ENCODE results near the gene GOLGA8Q.
"Not testable (repeated sequence)": the region's sequence is repeated elsewhere in the genome, so short reads cannot be mapped to it uniquely, and the experiment has no call there.

Gene GOLGA8Q, protein sequence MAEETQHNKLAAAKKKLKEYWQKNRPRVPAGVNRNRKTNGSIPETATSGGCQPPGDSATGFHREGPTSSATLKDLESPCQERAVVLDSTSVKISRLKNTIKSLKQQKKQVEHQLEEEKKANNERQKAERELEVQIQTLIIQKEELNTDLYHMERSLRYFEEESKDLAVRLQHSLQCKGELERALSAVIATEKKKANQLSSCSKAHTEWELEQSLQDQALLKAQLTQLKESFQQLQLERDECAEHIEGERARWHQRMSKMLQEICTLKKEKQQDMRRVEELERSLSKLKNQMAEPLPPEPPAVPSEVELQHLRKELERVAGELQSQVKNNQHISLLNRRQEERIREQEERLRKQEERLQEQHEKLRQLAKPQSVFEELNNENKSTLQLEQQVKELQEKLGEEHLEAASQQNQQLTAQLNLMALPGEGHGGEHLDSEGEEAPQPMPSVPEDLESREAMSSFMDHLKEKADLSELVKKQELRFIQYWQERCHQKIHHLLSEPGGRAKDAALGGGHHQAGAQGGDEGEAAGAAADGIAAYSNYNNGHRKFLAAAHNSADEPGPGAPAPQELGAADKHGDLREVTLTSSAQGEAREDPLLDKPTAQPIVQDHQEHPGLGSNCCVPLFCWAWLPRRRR

GRCh38 chr15:30551750-30552149, at the start of gene GOLGA8Q:
Gene GOLGA8Q (plus strand): TSS chr15:30552050. CDS start chr15:30552078, 28 bp downstream.
- CTCF ChIA-PET; DNase-seq (ENCODE audit: extremely low spot score); POLR2A ChIA-PET: not testable (repeated sequence)

GRCh38 chr15:30502904-30503781, 48.7 kb upstream of the GOLGA8Q start:
- POLR2A ChIA-PET; CTCF ChIA-PET; DNase-seq (ENCODE audit: extremely low spot score): not testable (repeated sequence)

DNA sequence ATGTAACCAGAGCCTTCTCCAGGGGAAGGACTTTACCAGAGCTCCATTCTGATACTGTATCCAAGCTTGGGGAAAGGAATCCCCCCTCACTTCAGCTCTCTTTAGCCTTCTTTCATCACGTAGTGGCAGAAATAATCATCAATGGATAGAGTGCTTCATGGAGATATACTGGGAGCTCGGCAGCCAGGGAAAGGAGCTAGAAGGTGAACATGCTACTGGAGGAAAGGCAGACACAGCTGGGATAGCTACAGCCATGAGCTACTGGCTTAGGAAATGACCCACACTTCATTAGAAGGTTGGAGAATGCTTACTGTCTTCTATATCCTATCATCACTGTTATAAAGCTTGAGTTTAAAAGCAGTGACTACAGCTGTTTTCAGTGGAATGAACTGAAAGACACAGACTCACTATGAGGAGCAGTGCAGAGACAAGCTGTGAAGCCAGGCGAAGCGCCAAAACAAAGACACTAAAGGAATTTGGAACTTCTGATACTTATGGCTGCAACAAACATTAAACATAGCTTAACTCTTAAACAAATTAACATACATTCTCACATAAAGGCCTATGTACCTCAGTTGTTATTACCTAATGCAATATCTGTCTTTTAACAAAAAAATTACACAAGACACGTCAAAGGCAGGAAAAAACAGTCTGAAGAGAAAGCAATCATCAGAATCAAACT, 47.5 kb upstream of the GOLGA8Q start:
- CTCF ChIA-PET; DNase-seq (ENCODE audit: extremely low spot score); POLR2A ChIA-PET: not testable (repeated sequence)

GRCh38 chr15:30514545-30514944, 37.3 kb upstream of the GOLGA8Q start:
- CTCF ChIA-PET; DNase-seq (ENCODE audit: extremely low spot score); POLR2A ChIA-PET: not testable (repeated sequence)

DNA sequence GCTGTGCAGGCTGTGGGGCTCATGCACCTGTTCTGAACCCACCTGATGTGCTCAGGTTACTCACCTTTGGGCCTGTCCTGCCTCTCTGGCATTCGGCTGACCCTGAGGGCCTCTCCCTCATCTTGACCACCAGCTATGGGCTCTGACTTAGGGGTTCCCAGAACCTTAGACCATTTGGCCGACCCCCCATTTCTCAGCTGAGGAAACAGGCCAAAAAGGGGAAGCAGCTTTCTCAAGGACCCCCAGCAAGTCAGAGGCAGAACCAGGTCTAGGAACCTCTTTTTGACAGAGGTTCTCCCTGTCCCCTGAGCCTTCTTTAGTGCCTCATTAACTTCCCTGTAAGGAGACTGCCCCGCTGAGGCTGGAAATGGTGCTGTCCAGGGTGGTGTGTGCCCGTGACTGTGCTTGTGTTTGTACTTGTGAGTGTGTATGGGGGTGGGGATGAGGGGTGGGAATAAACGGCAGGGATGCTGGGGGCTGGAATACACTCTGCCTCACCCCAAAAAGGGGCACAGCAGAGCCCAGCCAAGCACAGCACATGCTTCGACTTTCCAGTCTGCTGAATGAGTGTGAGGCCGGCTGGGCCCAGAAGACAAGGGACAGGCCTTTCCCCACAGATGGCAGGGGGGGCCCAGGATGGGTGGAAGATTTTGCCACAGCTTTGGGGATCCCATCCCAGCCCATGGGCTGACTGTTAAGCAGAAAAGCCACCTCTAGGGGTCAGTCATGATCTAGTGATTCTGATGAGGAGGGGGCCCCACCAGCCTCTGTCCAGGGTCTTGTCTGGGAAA, 28.2 kb upstream of the GOLGA8Q start:
- DNase-seq (ENCODE audit: extremely low spot score); POLR2A ChIA-PET; CTCF ChIA-PET: not testable (repeated sequence)

DNA sequence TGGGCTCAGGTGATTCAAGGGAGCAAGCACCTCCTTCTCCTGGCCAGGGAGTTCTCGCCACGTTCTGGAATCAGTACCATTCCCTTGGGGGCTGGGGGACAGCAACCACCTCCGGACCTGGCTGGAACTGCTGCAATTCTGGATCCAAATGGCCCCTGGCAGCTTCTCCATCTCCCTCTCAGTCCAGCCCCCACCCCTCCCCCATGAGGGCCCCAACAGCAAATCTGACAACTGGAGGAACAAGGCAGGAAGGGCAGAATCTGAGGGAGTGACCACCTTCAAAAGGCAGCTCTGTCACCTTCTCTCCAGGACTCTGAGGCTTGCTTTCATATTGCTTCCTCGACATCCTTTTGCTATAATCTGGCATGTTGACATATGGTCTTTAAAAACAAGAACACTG, 25.9 kb upstream of the GOLGA8Q start:
- DNase-seq (ENCODE audit: extremely low spot score); POLR2A ChIA-PET; CTCF ChIA-PET: not testable (repeated sequence)

- CTCF ChIA-PET; POLR2A ChIA-PET; DNase-seq (ENCODE audit: extremely low spot score): not testable (repeated sequence)
Measured at GRCh38 chr15:30529049-30529448, 22.8 kb upstream of the GOLGA8Q start.

GRCh38 chr15:30566949-30567348, 15.1 kb downstream of the GOLGA8Q start:
- DNase-seq (ENCODE audit: extremely low spot score); CTCF ChIA-PET; POLR2A ChIA-PET: not testable (repeated sequence)

- CTCF ChIA-PET; DNase-seq (ENCODE audit: extremely low spot score); POLR2A ChIA-PET: not testable (repeated sequence)
Measured at GRCh38 chr15:30573012-30573491, 21.2 kb downstream of the GOLGA8Q start.

DNA sequence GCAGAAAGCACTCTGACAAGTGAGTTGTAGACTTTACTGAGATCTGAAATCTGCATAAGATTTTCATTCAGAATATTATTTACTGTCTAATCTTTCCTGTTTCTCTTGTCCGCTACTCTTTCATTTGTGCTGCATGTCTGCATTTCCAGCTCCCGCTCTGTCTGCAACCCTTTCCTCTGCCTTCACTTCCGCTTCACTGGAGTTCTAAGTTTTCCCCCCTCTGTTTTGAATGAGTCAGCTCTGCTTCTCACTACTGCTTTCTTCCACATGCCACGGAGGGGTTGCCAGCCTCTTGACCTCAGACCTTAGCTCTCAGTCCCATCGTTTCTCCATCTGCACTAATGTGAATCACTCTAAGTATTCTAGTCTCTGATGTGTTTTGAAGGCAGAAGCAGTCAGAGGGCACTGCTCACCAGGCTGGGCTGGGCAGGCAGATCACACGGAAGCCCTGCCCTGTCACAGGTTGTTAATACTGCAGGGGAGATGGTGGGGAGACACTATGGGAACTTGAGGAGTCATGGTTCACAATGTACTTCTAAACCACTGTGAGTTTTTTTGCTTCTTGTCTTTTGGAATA, 27.6 kb downstream of the GOLGA8Q start:
- DNase-seq (ENCODE audit: extremely low spot score); CTCF ChIA-PET; POLR2A ChIA-PET: not testable (repeated sequence)

DNA sequence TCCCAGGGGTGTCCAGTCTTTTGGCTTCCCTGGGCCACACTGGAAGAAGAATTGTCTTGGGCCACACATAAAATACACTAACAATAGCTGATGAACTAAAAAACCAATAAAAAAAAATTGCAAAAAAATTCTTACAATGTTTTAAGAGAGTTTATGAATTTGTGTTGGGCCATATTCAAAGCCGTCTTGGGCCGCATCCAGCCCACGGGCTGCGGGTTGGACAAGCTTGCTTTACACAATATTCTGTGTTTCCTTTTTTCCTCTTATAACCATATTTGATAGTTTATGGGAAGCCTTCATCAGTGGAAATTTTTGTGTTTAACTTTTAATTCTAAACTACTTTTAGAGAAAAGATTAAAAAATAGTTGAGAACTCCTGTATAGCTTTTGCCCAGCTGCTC, 28.9 kb downstream of the GOLGA8Q start:
- DNase-seq (ENCODE audit: extremely low spot score); POLR2A ChIA-PET; CTCF ChIA-PET: not testable (repeated sequence)

DNA sequence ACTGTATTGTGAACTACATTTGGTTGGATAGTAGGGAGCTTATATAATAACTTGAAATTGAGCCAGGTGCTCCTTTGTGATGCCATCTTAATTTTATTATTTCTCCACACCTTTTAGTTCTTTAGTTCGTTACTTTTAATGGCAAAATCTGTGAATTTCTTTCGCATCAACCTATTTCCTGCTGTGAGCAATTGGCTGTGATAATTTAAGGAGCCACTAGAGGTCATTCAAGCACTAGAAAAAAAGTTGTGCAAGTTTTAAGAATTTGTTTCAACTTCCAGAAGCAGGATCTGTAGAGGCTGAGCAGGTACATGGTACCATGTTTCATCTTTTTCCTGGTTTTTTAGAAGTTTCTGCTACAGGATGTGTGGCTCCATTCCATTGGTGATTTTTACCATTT, 47.1 kb downstream of the GOLGA8Q start:
- CTCF ChIA-PET; POLR2A ChIA-PET; DNase-seq (ENCODE audit: extremely low spot score): not testable (repeated sequence)

- POLR2A ChIA-PET; CTCF ChIA-PET; DNase-seq (ENCODE audit: extremely low spot score): not testable (repeated sequence)
Measured at GRCh38 chr15:30603796-30604195, 51.9 kb downstream of the GOLGA8Q start, which contains the start of gene GOLGA8H. Gene GOLGA8H (plus strand): TSS chr15:30604028. CDS start chr15:30604126, 98 bp downstream.

All from HEK293T (cell line).